GM19372 (cell line): ENCODE measurements around the gene SALL1.

Experiments
- ATAC-seq: cut with Tn5 transposase; IDR thresholded peaks from one replicate; pipeline ENCODE4 v1.9.1; 2021; ENCODE audit warnings: mild to moderate bottlenecking, low read depth, moderate library complexity; ENCODE audit not compliant: unreplicated experiment

SALL1 gene

GRCh38 chr16:51114382-51114781 lies 36.7 kb downstream of the SALL1 start:
- ATAC-seq = no peak

- no peak for ATAC-seq
Measured at GRCh38 chr16:51113236-51114125, 37.6 kb downstream of the SALL1 start.

- no peak for ATAC-seq
Measured at GRCh38 chr16:51112323-51112722, 38.7 kb downstream of the SALL1 start.

GRCh38 chr16:51111759-51112158 lies 39.3 kb downstream of the SALL1 start:
- ATAC-seq = no peak

GRCh38 chr16:51110700-51111157 lies 40.3 kb downstream of the SALL1 start:
- no peak for ATAC-seq

- ATAC-seq = no peak
Measured at GRCh38 chr16:51109173-51109572, 41.9 kb downstream of the SALL1 start.

GRCh38 chr16:51107742-51108141 lies 43.3 kb downstream of the SALL1 start:
- no peak for ATAC-seq

GRCh38 chr16:51106535-51106934 lies 44.5 kb downstream of the SALL1 start:
- no peak for ATAC-seq

- ATAC-seq = no peak
Measured at GRCh38 chr16:51103590-51103989, 47.5 kb downstream of the SALL1 start.

- no peak for ATAC-seq
Measured at GRCh38 chr16:51097729-51098128, 53.3 kb downstream of the SALL1 start.

- ATAC-seq = no peak
Measured at GRCh38 chr16:51095890-51096626, 55.0 kb downstream of the SALL1 start.

- no peak for ATAC-seq
Measured at GRCh38 chr16:51095084-51095881, 55.8 kb downstream of the SALL1 start.

- no peak for ATAC-seq
Measured at GRCh38 chr16:51093726-51094280, 57.3 kb downstream of the SALL1 start.
